22Rv1 (cell line): Measurements from ENCODE around the gene DIRAS1.

ENCODE experiments used
- ZFX ChIP-seq: fragments of 450-650 bp; IDR thresholded peaks from 2 replicates; pipeline ENCODE4 v1.6.1; 2017; ENCODE audit warnings: antibody characterized with exemption, borderline replicate concordance
- TF ChIP-seq, protein P1 (sequence below): fragments of 450-650 bp; IDR thresholded peaks from 2 replicates; pipeline ENCODE4 v1.5.1; 2017; ENCODE audit warnings: mild to moderate bottlenecking

DNA sequence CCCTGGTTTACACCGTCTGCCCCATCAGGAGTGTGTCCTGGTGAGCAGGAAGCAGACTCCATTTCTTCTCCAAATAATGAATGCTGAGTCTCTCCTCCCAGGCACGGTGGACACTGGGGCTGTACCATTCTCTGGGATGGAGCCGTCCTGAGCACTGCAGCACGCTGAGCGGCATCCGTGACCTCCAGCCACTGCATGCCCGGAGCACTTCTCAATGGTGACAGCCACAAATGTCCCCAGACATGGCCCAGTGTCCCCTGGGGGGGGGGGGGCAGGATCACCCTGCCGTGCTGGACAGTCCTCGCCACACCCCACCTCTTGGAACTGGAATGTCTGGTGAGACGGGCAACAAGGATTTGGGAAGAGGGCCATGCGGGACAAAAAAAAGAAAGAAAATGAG lies 56.1 kb downstream of the DIRAS1 start:
- TF ChIP-seq, protein P1, sequence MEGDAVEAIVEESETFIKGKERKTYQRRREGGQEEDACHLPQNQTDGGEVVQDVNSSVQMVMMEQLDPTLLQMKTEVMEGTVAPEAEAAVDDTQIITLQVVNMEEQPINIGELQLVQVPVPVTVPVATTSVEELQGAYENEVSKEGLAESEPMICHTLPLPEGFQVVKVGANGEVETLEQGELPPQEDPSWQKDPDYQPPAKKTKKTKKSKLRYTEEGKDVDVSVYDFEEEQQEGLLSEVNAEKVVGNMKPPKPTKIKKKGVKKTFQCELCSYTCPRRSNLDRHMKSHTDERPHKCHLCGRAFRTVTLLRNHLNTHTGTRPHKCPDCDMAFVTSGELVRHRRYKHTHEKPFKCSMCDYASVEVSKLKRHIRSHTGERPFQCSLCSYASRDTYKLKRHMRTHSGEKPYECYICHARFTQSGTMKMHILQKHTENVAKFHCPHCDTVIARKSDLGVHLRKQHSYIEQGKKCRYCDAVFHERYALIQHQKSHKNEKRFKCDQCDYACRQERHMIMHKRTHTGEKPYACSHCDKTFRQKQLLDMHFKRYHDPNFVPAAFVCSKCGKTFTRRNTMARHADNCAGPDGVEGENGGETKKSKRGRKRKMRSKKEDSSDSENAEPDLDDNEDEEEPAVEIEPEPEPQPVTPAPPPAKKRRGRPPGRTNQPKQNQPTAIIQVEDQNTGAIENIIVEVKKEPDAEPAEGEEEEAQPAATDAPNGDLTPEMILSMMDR, result no peak
- TF ChIP-seq ZFX, result no peak
